Skin epidermis (tissue), 12 donors: ENCODE results near the gene STX10.

Experiments used
- H3K27ac ChIP-seq, 21 experiments: fragments of 200-600 bp; sonication (generic) in 11 of 21; one replicate each; pipeline ENCODE4 v1.5.0; 2020; ENCODE audit warnings: mild to moderate bottlenecking in 3 of 21, inconsistent platforms in 2 of 21, moderate library complexity in 2 of 21
- H3K4me3 ChIP-seq, 7 experiments: fragments of 200-600 bp; sonication (generic) in 2 of 7; one replicate each; pipeline ENCODE4 v1.5.0; 2020; ENCODE audit warnings: inconsistent platforms in 2 of 7, mild to moderate bottlenecking in 2 of 7, moderate library complexity in 1 of 7

The STX10 gene

DNA sequence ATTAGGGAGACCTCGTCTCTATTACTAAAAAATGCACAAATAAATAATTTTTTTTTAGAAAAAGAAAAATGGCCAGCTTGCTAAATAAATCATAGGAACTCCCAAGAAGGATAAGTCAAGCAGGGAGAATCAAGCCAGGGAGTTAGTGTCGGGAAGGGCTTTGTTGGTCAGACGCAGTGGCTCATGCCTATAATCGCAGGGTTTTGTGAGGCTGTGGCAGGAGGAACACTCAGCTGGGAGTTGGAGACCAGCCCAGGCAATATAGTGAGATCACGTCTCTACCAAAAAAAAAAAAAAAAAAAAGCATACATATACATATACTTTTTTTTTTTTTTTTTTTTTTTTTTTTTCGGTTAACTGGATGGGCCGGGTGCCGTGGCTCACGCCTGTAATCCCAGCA lies 23.1 kb downstream of the STX10 start:
- no peak overlapping the region for H3K4me3 ChIP-seq
- no peak overlapping the region for H3K27ac ChIP-seq

DNA sequence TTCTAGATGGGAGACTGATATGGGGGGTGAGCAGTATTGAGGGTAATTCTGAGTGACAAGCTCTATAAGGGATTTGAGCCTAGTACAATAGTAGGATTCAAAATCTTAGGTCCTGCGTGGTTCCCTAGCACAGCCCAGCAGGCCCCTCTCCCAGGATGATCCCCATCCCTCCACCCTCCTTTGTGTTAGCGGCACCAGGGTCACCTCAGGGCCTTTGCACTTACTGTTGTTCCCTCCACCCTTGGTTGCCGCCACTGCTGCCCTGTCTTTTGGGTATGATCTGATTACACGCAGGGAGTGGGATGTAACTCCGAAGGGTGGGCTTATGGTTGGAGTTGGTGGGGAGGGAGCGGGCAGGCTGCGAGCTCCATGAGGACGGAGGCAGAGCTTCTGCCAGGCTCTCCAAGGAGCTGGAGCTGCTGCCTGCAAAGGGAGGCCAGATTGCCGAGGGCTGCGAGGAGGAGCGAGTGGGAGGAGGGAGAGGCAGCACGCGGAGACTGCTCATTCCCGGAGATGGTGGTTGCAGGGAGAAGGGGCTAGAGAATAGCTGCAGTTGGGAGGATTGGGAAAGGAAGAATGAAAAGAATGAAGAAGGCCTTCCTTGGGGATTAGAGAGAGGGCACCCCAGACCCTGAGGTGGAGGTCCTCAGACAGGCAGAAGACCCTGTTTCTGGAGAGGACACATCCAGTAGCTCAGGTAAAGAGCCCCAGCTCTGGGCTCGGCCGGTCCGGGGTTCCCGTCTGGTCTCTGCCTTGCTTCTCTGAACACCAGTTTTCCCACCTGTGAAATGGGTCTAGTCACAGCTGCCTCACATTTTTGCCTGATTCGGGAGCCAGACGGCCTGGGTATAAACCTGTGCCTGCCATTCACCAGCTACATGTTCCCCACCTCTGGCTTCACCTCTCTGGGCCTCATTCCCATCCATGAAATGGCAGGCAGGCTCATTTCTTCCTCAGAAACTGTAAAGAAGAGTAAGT lies 26.9 kb downstream of the STX10 start:
- Histone ChIP-seq H3K27ac (no peak overlapping the region), H3K4me3 (no peak overlapping the region)

DNA sequence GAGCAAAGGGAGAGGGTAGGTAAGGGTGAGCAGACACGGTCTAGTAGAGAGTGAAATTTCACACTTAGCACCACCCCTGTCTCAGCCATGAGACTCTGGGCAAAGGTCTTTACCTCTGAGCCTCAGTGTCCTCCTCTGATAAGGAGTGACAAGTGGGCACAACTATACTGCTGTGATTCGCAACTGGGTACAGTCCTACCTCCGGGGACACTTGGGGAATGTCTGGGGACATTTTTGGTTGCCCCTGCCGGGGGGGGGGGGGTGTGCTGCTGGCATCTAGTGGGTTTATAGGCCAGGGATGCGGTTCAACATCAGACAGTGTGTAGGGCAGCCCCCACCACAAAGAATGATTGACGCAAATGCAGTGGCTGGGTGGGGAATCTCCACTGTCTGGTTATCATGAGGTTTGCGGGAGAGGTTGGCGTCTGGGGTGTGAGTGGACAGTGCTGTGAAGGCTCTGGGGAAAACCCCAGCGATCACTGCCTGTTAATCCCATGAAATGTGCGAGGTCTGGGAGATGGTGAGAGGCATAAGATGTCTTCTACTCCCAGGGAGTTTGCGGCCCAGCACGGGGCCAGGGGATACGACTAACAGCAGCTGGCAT lies 27.8 kb downstream of the STX10 start:
- no peak overlapping the region for H3K27ac ChIP-seq
- no peak overlapping the region for H3K4me3 ChIP-seq

DNA sequence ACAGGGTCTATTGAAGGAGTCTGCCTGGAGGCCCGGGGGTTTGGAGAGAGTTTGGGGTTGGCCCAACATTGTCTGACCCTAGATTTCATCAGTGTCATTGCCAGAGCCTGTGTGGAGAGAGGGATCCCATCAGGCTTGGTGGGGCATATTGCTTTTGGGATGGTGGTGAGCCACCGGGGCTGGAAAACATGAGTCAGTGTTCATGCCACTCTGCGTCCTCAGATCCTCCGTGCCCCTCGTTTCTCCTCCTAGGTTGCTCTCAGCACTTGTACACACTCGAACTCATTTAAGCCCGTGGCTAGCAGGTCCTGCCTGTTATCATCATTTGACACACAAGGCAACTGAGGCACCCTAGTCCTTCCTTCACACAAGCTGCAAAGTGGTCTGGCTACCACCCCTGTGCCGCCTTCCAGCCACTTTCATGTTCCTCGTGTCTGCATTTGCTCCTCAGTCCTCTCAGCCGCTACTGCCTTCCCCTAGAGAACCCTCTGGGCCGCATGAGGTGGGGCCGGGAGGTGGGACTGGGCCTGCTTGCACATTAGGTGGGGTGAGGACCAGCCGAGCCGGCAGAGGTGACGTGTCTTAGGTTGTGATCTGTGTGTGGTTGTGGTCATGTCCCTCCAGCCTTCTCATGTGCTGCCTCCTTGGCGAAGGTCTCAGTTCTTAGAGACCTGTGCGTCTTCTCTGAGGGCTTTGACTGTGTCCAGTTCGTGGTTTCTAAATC lies 28.5 kb downstream of the STX10 start:
- H3K4me3 ChIP-seq, result no peak overlapping the region
- peak overlapping the region in 1 of 21 experiments; percentile 23 for H3K27ac ChIP-seq

DNA sequence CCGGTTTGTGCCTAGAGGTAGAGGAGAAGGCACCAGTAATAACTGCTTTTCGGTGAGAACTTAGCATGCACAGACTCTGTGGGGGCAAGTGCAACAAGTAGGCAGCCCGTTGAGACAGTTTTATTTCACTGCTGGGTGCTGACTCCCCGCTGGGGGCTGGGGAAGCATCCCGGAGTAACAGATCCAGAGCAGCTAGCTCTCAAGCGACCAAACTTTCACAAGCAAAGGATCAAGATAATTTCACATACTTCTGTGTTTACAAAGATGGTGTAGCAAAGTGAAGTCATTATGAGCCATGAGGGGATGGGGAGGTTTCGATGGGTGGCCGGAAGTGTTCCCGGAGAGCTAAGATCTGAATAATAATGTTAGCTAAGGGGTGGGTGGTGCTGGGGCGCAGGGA lies 29.4 kb downstream of the STX10 start:
- H3K27ac ChIP-seq, result peak overlapping the region in 3 of 21 experiments; percentile 89 to 94 (median 91)
- H3K4me3 ChIP-seq, result no peak overlapping the region

DNA sequence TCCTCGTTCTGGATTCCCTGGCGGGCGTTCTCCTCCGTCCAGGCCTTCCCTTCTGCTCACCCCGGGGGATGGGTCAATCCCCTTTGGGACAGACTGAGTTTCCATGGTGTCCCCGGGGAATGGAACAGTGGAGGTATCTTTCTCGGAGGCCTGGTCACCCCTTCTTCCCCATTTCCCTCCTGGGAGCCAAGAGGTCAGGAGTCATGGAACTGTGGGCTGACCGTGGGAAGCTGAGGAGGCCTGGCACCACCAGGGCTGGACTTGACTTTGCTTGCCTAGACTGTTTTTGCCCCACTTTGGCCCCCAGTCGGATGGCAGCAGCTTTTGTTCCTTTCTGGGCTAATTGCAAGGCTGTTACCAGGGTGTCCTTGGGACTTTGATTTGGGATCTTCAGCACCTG lies 30.1 kb downstream of the STX10 start:
- H3K27ac ChIP-seq, result peak overlapping the region in 9 of 21 experiments; percentile 84 to 94 (median 91)
- H3K4me3 ChIP-seq, result no peak overlapping the region

DNA sequence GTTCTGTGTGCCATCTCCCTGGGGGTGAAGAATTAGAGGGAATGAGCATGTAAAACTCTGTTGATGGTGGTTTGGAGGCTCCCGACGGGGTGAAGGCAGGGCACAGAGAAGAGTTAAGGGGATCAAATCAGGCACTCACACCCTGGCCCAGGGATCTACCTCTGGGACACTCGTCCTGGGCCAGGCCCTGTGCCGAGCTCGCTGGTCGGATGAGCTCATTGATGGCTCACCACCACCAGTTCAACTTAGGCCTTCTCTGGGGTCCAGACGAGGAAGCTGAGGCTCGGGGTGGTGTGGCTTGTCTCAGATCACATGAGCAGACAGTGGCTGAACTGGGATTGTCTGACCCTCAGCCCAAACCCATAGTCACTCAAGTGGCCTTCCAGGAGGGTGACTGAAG lies 30.5 kb downstream of the STX10 start:
- Histone ChIP-seq H3K4me3 (peak overlapping the region in 3 of 7 experiments; percentile 93 to 98 (median 95)), H3K27ac (peak overlapping the region in 15 of 21 experiments; percentile 84 to 94 (median 90))

DNA sequence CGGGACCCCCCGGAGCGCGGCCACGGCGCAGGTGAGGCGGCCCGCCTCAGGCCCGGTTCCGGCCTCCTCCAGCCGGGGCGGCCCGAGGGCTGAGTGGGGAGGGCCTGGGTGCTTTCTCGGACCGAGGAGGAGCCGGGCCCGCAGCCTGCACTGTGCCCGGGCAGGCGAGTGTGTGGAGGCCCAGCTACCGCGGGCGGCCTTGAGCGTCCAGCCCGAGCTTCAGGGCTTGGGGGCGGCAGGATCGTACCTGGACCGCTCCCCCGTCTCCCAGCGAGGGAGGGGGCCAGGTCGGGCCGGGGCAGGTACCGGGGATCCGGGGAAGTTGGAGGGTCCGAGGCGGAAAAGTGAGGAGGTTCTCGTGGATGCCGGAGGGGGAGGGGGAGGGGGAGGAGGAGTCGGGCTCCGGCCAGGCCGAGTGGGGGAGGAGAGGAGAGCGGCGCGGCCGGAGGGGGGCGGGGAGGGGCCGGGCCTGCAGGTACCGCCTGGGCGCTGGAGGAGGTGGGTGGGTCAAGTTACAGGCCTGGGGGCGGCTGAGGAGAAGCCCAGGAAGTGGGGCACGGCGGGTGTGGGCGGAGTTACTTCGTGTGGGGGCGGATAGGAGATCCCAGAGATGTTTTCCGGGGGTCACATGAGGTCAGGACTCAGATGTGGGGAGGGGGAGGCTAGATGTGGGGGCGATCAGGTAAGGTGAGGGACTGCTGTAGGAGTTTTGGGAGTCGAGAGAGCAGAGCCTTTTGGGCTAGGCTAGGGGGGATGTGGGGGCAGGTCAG lies 31.6 kb downstream of the STX10 start:
- Histone ChIP-seq H3K4me3 (peak overlapping the region; percentile 72 to 98 (median 93)), H3K27ac (peak overlapping the region; percentile 65 to 94 (median 89))

DNA sequence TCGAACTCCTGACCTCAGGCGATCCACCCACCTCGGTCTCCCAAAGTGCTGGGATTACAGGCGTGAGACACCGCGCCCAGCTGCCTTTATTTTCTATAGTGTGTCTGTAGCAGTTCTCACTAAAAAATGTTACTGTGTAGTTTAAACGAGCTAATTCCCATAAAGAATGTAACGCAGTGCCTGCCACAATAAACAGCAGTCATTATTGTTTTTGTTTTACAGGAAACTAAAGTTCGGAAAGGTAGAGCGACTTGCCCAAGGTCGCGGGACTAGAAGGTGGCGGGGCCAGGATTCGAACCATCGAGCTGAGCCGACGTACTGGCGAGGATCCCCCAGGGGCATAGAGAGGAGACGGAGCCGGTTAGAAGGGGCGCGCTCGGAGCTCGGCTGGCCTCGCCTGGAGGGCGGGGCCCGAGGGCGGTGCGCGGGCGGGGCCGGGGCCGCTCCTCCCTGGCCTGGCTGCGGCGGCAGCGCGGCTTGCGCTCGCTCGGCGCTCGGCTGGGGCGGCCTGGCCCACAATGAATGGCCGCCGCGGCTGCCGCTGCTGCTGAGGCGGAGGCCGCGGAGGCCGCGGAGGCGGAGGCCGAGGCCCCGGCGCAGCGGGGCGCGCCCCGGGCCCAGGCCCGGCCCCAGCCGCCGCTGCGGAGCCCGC lies 32.3 kb downstream of the STX10 start, which contains the start of gene NACC1:
NACC1 (plus strand) TSS at position 493 of the 652 bp plus-strand sequence. CDS start 16,944 bp downstream, outside the sequence.
- H3K27ac ChIP-seq, result peak within 1 kb of the TSS; percentile 65 to 94 (median 89)
- peak within 1 kb of the TSS; percentile 73 to 100 (median 95) for H3K4me3 ChIP-seq

DNA sequence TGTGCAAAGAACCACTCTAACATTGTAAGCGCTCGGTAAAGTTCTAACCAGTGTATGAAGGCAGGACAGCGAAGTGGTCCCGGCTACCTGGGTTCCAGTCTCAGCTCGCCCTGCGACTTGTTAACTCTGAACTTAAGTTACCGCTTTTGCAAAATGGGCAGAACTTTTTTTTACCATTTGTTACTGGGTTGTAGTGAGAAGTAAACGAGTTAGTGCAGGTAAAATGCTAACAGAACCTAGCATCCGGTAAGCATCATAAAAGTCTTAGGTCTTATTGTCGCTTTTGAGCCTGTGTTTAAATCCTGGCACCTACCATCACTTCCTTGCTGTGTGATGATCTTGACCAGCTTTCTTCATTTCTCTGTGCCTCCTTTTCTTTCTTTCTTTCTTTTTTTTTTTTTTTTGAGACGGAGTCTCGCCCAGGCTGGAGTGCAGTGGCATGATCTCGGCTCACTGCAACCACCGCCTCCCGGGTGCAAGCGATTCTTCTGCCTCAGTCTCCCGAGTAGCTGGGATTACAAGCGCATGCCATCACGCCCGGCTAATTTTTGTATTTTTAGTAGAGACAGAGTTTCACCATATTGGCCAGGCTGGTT lies 32.9 kb downstream of the STX10 start:
- peak overlapping the region in 20 of 21 experiments; percentile 23 to 91 (median 82) for H3K27ac ChIP-seq

DNA sequence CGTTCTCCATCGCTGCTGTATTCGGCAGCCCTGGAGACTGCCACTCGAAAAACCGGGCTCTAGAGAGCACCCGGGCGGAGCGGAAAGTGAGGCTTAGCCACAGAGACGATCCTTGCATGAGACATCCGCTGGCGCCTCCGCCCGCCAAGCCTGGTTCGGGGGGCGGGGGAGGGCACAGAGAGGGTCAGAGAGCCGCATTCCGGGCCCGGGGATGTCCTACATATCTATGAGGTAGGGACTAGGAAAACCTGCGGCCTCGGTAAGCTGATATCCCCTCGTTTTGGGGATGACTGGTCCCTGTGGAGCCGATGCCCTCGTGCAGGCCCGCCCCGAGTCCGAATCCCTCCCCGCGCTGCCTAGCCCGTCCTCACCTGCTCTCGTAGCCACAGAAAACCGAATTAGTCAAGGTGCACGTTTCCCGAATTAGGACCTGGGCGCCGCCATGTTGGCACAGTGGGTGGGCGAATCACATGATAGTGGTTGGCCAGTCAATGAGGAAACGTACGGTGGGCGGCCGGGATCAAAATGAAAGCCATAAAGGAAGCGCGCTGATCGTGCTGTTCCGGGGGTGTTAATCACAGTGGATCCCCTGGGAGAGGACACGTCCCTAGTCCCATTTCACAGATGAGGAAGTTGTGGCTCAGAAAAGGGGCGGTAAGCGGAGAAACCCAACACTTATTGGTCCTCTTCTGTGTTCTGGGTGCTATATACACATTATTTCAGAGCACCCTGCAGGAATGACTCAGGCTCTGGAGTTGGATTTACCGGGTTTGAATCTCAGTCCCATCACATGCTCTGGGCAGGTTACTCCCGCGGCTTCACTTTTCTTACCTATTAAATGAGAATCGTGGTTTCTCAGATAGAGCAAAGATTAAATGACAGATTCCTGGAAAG lies 33.6 kb downstream of the STX10 start, which contains the start of gene TRMT1:
TRMT1 (minus strand) TSS at position 459 of the 894 bp plus-strand sequence; CDS start at position 118, 341 bp downstream.
- H3K4me3 ChIP-seq, result peak within 1 kb of the TSS; percentile 66 to 100 (median 89)
- peak within 1 kb of the TSS; percentile 23 to 91 (median 81) for H3K27ac ChIP-seq

More for the DNA sequence above, 32.9 kb downstream of the STX10 start:
- peak overlapping the region; percentile 66 to 100 (median 89) for H3K4me3 ChIP-seq

DNA sequence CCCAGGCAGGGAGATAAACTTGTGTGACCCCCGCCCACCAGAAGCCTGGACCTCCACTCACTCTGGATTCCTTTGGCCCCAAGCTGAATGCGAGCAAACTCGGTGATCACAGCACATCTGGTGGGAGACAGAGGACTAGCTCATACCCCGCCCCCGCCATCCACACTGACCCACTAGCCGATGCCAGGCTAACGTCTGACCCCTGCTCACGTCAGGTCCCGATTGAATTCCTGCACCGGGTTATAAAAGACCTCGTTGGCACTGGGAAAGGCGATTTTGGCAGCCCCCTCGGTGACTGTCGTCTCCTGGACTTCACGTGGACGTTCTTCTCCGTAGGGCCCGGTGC lies 34.3 kb downstream of the STX10 start:
- H3K4me3 ChIP-seq, result peak overlapping the region; percentile 66 to 100 (median 89)
- H3K27ac ChIP-seq, result peak overlapping the region in 20 of 21 experiments; percentile 39 to 91 (median 82)

DNA sequence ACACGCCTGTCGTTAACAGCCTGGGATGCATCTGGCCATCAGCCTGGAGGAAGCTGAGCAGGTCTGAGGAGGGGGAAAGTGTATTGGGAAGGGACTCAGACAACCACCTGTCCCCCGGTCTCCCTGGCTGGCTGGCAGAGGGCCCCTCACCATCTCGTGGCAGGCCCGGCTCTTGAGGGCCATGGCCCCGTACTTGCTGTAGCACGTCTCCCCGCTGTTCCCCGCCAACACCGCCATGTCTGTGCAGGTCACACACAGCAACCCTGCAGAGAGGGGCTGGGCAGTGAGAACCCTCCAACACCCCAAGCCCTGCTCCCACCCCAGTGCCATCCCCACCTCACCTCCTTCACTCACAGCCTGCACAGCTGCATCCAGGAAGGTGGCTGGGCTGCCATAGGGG lies 37.6 kb downstream of the STX10 start:
- Histone ChIP-seq H3K27ac (no peak overlapping the region), H3K4me3 (no peak overlapping the region)

DNA sequence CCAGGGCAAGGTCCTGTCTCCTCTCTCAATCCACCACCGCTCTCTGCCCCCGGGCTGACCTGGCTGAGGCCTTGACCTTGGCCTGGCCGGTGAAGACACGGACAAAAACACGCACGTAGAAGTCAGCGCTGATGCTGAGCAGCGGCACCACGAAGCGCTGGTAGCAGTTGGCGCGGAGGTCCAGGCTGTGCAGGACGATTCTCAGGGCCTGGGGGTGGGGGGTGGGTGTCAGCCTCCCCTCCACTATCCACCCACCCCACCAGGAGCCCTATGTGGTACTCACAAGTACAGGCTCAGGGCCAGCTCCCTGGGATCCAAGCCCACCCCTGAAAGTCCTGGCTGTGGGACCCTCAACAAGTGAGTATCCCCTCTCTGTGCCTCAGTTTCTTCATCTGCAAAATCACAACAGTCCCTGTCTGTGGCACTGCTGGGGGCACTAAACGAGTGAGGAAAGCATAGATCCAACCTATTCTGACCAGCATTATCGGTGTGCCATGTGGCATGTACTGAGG lies 40.0 kb downstream of the STX10 start:
- Histone ChIP-seq H3K27ac (no peak overlapping the region), H3K4me3 (no peak overlapping the region)

DNA sequence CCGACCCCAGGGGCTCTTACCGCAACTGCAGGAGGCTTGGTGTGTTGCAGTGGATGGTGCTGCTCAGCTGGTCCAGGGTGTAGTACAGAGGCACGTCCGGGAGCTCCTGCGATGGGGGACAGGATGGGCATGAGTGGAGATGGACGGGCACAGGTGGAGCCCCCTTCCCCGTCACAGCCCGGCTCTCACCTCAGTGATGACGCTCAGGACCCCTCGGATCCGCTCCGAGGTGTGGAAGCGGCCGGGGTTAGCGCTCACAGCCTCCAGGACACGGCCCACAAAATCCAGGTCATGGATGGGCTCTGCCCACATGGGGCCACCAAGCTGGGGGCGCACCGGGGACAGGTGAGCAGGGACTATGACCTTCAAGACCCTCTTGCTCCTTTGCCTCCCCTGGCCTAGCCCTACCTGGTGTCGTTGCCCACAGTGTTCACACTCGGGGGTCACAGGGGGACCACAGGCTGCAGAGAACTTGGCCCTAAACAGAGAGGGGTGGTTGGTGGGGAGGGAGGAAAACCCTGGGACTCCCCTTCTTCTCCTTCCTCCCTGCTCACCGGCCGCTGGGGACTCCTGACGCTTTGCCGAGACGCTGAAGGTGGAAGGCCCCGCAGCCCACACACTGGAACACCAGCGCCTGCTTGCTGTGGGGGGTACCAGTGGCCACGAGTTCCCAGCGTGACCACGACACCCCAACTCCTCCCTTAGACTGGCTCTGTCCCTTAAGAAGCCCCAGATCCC lies 40.6 kb downstream of the STX10 start:
- no peak overlapping the region for H3K27ac ChIP-seq
- H3K4me3 ChIP-seq, result no peak overlapping the region
